Measurements from ENCODE around the gene ANKRD16.

Gene ANKRD16

DNA sequence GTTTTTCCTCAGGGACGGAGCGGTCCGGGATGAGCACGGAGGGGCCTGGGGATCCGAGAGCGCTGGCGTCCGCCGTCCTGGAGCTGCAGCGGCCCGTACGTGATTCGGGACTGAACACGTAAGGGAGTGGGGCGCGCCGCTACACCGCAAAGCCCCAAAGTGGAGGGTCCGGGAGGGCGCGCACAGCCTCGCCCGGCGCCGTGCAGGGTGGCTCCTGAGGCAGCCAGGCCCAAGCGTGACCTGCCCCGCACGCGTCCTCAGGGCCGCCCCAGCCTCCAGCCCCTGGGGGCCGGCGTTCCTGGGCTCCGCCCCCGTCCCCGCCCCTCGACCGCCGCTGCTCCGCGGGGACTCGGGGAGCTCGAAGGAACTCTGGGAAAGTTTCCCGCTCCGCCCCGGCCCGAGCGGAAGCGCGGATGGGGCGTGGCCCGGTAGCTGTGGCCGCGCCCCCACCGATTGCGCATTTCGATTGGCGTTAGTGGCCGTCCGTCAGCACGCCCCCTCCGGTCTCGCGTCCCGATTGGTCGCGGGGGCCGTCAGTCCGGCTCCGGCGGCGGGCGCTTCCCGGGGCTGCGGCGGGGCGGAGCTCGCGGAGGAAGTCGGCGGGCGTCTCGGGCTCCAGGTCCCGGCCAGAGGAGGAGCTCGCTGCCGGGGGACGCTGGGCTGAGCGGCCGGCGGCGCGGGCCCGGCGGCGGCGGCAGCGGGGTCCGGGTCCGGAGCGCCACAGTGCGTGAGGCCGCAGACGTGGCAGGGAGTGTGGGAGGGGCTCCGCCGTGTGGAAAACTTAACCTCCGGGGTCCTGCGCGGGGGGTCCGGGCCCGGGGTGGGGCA, at the start of gene ANKRD16, which contains the start of gene FBH1:
Gene ANKRD16, minus strand, starts transcription at position 270 of the 828 bp plus-strand sequence. CDS start 539 bp downstream, outside the sequence.
Gene FBH1, plus strand, starts transcription at position 620 of the 828 bp plus-strand sequence. Its CDS starts 103 bp downstream, at position 723.
- DNase-seq (ENCODE audit: extremely low read depth, low read depth) = peak; percentile 100

DNA sequence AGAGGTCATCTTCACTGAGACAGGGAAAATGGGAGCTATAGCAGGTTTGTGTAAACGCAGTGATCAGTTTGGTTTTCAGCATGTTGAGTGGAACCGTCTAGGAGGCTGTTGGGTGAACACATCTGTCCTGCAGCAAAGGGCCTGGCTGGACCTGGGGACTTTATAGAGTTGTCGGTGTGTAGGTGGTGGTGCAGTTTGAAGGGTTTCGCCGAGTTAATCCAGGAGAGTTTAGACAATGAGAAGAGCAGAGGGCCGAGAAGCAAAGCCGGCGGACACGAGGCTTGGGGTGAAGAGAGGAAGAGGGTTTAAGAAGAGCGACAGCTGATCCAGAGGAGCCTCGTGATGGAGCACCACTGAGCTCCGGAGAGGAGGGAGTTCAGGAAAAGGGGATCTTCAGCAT, 48.6 kb upstream of the ANKRD16 start:
- TF ChIP-seq, protein P1, sequence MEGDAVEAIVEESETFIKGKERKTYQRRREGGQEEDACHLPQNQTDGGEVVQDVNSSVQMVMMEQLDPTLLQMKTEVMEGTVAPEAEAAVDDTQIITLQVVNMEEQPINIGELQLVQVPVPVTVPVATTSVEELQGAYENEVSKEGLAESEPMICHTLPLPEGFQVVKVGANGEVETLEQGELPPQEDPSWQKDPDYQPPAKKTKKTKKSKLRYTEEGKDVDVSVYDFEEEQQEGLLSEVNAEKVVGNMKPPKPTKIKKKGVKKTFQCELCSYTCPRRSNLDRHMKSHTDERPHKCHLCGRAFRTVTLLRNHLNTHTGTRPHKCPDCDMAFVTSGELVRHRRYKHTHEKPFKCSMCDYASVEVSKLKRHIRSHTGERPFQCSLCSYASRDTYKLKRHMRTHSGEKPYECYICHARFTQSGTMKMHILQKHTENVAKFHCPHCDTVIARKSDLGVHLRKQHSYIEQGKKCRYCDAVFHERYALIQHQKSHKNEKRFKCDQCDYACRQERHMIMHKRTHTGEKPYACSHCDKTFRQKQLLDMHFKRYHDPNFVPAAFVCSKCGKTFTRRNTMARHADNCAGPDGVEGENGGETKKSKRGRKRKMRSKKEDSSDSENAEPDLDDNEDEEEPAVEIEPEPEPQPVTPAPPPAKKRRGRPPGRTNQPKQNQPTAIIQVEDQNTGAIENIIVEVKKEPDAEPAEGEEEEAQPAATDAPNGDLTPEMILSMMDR (IDR thresholded peaks at IDR 0.05; ENCODE audit: low read depth, low read length) = no peak
- no peak for DNase-seq (ENCODE audit: extremely low read depth, low read depth)

More for the DNA sequence above, at the start of gene ANKRD16, which contains the start of gene FBH1:
- TF ChIP-seq, protein P1 (IDR thresholded peaks at IDR 0.05; ENCODE audit: low read depth, low read length) = no peak

DNA sequence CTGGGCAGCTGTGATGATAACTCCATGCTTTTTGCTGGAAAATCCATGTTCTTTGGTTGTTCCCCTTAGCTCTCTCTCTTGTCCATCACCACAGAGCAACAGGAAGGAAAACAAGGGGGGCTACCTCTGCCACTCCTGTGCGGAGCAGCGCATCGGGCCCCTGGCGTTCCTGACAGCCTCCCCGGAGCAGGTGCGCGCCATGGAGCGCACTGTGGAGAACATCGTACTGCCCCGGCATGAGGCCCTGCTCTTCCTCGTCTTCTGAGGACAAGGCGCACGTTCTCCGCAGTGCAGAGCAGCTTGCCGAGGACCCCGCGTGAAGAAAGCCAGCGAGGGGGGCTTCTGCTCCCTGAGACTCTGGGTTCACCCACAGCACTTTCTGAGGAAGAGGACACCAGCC, 47.3 kb upstream of the ANKRD16 start:
- TF ChIP-seq, protein P1 (IDR thresholded peaks at IDR 0.05; ENCODE audit: low read depth, low read length) = no peak
- DNase-seq (ENCODE audit: extremely low read depth, low read depth) = no peak

DNA sequence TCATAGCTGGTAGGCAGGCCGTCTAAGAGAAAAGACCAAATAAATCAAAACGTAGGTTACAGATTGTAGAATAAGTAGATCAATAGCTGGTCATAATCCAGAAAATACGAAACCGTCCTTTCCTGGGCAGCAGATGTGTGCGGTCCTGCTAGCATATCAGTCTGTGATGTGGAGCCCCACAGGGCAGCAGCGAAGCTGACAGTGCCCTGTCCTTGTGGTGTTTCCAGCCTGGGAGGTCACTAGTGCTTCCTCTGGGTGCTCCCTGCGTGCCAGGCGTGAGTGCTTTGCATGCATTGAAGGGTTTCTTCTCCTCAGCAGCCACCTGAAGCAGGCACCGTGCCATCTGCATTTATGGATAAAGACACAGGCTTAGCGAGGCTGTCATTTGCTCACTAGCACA, 45.9 kb upstream of the ANKRD16 start:
- TF ChIP-seq, protein P1 (IDR thresholded peaks at IDR 0.05; ENCODE audit: low read depth, low read length) = no peak
- no peak for DNase-seq (ENCODE audit: extremely low read depth, low read depth)

DNA sequence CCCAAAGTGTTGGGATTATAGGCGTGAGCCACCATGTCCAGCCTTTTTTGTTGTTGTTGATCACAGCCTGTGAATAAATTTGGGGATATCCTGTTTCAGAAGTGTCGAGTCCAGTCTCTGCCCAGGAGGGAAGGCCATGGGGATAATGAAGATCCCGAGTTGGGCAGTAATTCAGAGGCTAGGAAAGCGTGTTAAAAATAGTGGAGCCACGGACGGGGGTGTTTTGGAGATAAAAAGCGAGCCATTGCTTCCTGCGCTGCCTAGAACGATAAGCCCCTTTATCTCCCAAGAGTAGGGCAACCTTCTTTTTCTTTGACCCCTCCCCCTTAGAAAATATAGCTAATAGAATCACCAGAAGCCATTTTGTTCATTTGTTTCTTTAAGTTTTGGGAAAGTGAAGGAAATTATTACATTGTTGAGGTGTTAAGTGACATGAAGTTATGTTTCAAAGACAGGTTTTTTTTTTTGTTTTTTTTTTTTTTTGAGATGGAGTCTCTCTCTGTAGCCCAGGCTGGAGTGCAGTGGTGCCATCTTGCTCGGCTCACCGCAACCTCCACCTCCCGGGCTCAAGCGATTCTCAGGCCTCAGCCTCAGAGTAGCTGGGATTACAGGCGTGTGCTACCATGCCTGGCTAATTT, 44.3 kb upstream of the ANKRD16 start:
- no peak for DNase-seq (ENCODE audit: extremely low read depth, low read depth)

DNA sequence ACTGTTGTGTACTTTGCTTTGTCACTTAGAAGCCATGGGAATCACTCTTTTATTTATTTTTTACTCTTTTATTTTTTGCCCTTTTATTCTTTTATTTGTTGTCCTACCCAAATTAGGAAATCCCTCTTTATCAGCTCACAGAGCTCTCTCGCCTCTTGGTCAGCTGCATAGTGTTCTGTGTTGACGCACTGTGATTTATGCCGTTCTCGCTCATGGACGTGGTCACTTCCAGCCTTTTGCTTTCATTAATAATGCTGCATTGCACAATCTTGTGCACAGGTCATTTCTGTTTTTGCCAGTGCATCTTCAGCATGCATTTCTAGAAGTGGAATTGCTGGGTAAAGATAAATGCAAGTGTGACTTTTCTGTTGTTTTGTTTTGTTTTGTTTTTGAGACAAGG, 42.7 kb upstream of the ANKRD16 start:
- TF ChIP-seq, protein P1 (IDR thresholded peaks at IDR 0.05; ENCODE audit: low read depth, low read length) = no peak
- no peak for DNase-seq (ENCODE audit: extremely low read depth, low read depth)

More for the DNA sequence above, 44.3 kb upstream of the ANKRD16 start:
- TF ChIP-seq, protein P1 (IDR thresholded peaks at IDR 0.05; ENCODE audit: low read depth, low read length) = no peak

DNA sequence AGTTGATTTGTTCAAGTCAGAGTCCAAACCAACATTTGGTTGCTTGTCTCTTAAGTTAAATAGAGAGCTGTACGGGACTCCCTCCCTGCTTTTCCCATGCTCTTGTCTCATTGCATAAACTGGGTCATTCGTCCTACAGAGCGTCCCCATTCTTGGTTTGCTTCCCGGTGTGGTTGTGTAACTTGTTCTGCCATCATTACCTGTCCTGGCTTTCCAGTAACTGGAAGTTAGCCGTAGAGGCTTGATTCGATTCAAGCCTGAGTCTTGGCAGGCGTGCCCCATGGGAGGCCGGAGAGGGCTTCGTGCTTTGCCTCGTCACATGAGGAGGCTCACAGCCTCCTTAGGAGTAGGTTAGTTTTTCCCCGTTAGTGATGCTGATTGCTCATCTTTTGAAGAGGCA, 40.6 kb upstream of the ANKRD16 start:
- TF ChIP-seq, protein P1 (IDR thresholded peaks at IDR 0.05; ENCODE audit: low read depth, low read length) = no peak
- DNase-seq (ENCODE audit: extremely low read depth, low read depth) = no peak

Data from AG09319 (cell line).